GM21786 (cell line): ENCODE results near the gene NTRK2.
"Not testable (repeated sequence)": the region's sequence is repeated elsewhere in the genome, so short reads cannot be mapped to it uniquely, and the experiment has no call there.

Source experiments
- ATAC-seq: cut with Tn5 transposase; IDR thresholded peaks from one replicate; pipeline ENCODE4 v1.9.1; 2021; ENCODE audit not compliant: unreplicated experiment

NTRK2 gene

GRCh38 chr9:84874596-84874995 is 205.1 kb downstream of the NTRK2 start:
- no peak for ATAC-seq

- no peak for ATAC-seq
These were observed 205.7 kb downstream of the NTRK2 start for GRCh38 chr9:84875193-84875592.

GRCh38 chr9:84879631-84880030 is 210.1 kb downstream of the NTRK2 start:
- no peak for ATAC-seq

GRCh38 chr9:84880835-84881234 is 211.3 kb downstream of the NTRK2 start:
- ATAC-seq: no peak

GRCh38 chr9:84886866-84887265 is 217.3 kb downstream of the NTRK2 start:
- no peak for ATAC-seq

GRCh38 chr9:84891924-84892323 is 222.4 kb downstream of the NTRK2 start:
- no peak for ATAC-seq

GRCh38 chr9:84893419-84894128 is 224.0 kb downstream of the NTRK2 start:
- no peak for ATAC-seq

- no peak for ATAC-seq
These were observed 225.3 kb downstream of the NTRK2 start for GRCh38 chr9:84894859-84895258.

GRCh38 chr9:84897362-84898094 is 228.0 kb downstream of the NTRK2 start:
- no peak for ATAC-seq

GRCh38 chr9:84898188-84898587 is 228.7 kb downstream of the NTRK2 start:
- no peak for ATAC-seq

GRCh38 chr9:84898618-84899017 is 229.1 kb downstream of the NTRK2 start:
- not testable (repeated sequence) for ATAC-seq

GRCh38 chr9:84899326-84899725 is 229.8 kb downstream of the NTRK2 start:
- no peak for ATAC-seq

- ATAC-seq: no peak
These were observed 230.9 kb downstream of the NTRK2 start for GRCh38 chr9:84900421-84900820.

GRCh38 chr9:84903963-84904362 is 234.4 kb downstream of the NTRK2 start:
- ATAC-seq: no peak

GRCh38 chr9:84916769-84917168 is 247.2 kb downstream of the NTRK2 start:
- ATAC-seq: no peak

- no peak for ATAC-seq
These were observed 248.0 kb downstream of the NTRK2 start for GRCh38 chr9:84917366-84918070.

- no peak for ATAC-seq
These were observed 249.9 kb downstream of the NTRK2 start for GRCh38 chr9:84919440-84919839.

GRCh38 chr9:84921175-84921574 is 251.6 kb downstream of the NTRK2 start:
- ATAC-seq: no peak

- ATAC-seq: no peak
These were observed 252.5 kb downstream of the NTRK2 start for GRCh38 chr9:84922051-84922450.

GRCh38 chr9:84924266-84924665 is 254.7 kb downstream of the NTRK2 start:
- no peak for ATAC-seq

- no peak for ATAC-seq
These were observed 255.8 kb downstream of the NTRK2 start for GRCh38 chr9:84925225-84925872.
